GM21447 (cell line): ENCODE results near the gene NACAD.
A peak's percentile ranks its signal among the peaks of the same experiment; 100 is the strongest.

Experiments used
- ATAC-seq: cut with Tn5 transposase; IDR thresholded peaks from one replicate; pipeline ENCODE4 v1.9.1; 2021; ENCODE audit not compliant: unreplicated experiment

The NACAD gene

GRCh38 chr7:45088821-45089340, at the start of gene NACAD:
Gene NACAD, minus strand, starts transcription at chr7:45088969. Its CDS starts 75 bp downstream, at chr7:45088894.
- no peak for ATAC-seq

GRCh38 chr7:45136106-45137060, 47.6 kb upstream of the NACAD start:
- ATAC-seq, result peak; percentile 70

GRCh38 chr7:45133877-45134276, 45.1 kb upstream of the NACAD start:
- no peak for ATAC-seq

GRCh38 chr7:45133352-45133751, 44.6 kb upstream of the NACAD start:
- no peak for ATAC-seq

- no peak for ATAC-seq
These were observed 44.0 kb upstream of the NACAD start for GRCh38 chr7:45132708-45133320.

- no peak for ATAC-seq
These were observed 43.1 kb upstream of the NACAD start for GRCh38 chr7:45131891-45132290.

- no peak for ATAC-seq
These were observed 42.1 kb upstream of the NACAD start for GRCh38 chr7:45130910-45131309.

- ATAC-seq, result no peak
These were observed 41.1 kb upstream of the NACAD start for GRCh38 chr7:45129906-45130305.

GRCh38 chr7:45129181-45129800, 40.5 kb upstream of the NACAD start:
- no peak for ATAC-seq

GRCh38 chr7:45126920-45127319, 38.2 kb upstream of the NACAD start:
- no peak for ATAC-seq

GRCh38 chr7:45126201-45126600, 37.4 kb upstream of the NACAD start:
- ATAC-seq, result no peak

GRCh38 chr7:45125193-45125904, 36.6 kb upstream of the NACAD start:
- no peak for ATAC-seq

GRCh38 chr7:45123913-45124710, 35.3 kb upstream of the NACAD start:
- ATAC-seq, result no peak

GRCh38 chr7:45122975-45123860, 34.4 kb upstream of the NACAD start:
- ATAC-seq, result no peak

- no peak for ATAC-seq
These were observed 30.8 kb upstream of the NACAD start for GRCh38 chr7:45119550-45119949.

- no peak for ATAC-seq
These were observed 30.1 kb upstream of the NACAD start for GRCh38 chr7:45118889-45119331.

GRCh38 chr7:45118292-45118691, 29.5 kb upstream of the NACAD start:
- no peak for ATAC-seq

- ATAC-seq, result no peak
These were observed 28.8 kb upstream of the NACAD start for GRCh38 chr7:45117582-45117981.

GRCh38 chr7:45116048-45116447, 27.3 kb upstream of the NACAD start:
- ATAC-seq, result no peak
